K562 (cell line): Measurements from ENCODE around the gene CA7.

ENCODE experiments used
- CEBPB ChIP-seq: fragments of 450-650 bp; IDR thresholded peaks from 2 replicates; pipeline ENCODE4 v1.6.1; 2016; ENCODE audit warnings: missing genetic modification characterization, missing compliant biosample characterization
- ID3 ChIP-seq, 2 experiments: fragments of 250-450 bp in 1 of 2; fragments of 450-650 bp in 1 of 2; sonication (Bioruptor Pico) in 1 of 2; IDR thresholded peaks; 2 replicates each; pipeline versions ENCODE4 v1.6.1 to v1.8.0; 2016 to 2021; ENCODE audit warnings: mild to moderate bottlenecking in 2 of 2, moderate library complexity in 2 of 2, missing compliant biosample characterization in 1 of 2, missing genetic modification characterization in 1 of 2
- KAT7 ChIP-seq: sonication (generic); formaldehyde crosslinking; IDR thresholded peaks from 2 replicates; pipeline ENCODE4 v1.8.0; 2022; ENCODE audit warnings: missing genetic modification reagents, mild to moderate bottlenecking, borderline replicate concordance
- PHB ChIP-seq: fragments of 250-450 bp; sonication (Bioruptor Pico); IDR thresholded peaks from 2 replicates; pipeline ENCODE4 v1.5.0; 2021
- SETDB1 ChIP-seq: IDR thresholded peaks from one replicate; pipeline ENCODE4 v1.6.1; 2012; ENCODE audit warnings: low read length, control low read depth, inconsistent platforms
- YY1 ChIP-seq, 3 experiments: IDR thresholded peaks; 2 replicates each; pipeline ENCODE4 v1.6.1; 2011; ENCODE audit warnings: low read length in 2 of 3, mild to moderate bottlenecking in 2 of 3, moderate library complexity in 2 of 3, borderline replicate concordance in 1 of 3, control low read depth in 1 of 3, low read depth in 1 of 3; ENCODE audit not compliant: insufficient read depth in 3 of 3, insufficient replicate concordance in 2 of 3, control insufficient read depth in 1 of 3, insufficient read length in 1 of 3; ENCODE audit errors: extremely low read depth in 1 of 3
- ZNF311 ChIP-seq: fragments of 250-450 bp; sonication (Bioruptor Pico); IDR thresholded peaks from 2 replicates; pipeline ENCODE4 v1.4.0; 2020; ENCODE audit warnings: mild to moderate bottlenecking, moderate library complexity
- TF ChIP-seq, protein P1 (sequence below), 3 experiments: IDR thresholded peaks in 2 of 3; conservative IDR thresholded peaks in 1 of 3; 2 replicates each; pipeline ENCODE4 v1.5.1; 2011 to 2012; ENCODE audit warnings: low read length in 3 of 3, mild to moderate bottlenecking in 3 of 3, control low read depth in 2 of 3, improper control_type of control experiment in 1 of 3, inconsistent platforms in 1 of 3, low read depth in 1 of 3, mixed read lengths in 1 of 3, moderate library complexity in 1 of 3; ENCODE audit not compliant: insufficient read depth in 2 of 3

GRCh38 chr16:66886321-66886720 is 42.1 kb downstream of the CA7 start:
- no peak for TF ChIP-seq ID3 (CRISPR knock-in tag; IDR thresholded peaks at IDR 0.05)
- TF ChIP-seq ID3 (tag; IDR thresholded peaks at IDR 0.05) = no peak
- TF ChIP-seq CEBPB = no peak
- TF ChIP-seq ZNF311 = no peak
- TF ChIP-seq PHB (CRISPR knock-in tag) = no peak
- no peak for TF ChIP-seq KAT7
- TF ChIP-seq YY1 (IDR thresholded peaks at IDR 0.05; ENCODE audit: borderline replicate concordance in 1 of 3, control insufficient read depth in 1 of 3, extremely low read depth in 1 of 3, insufficient read depth in 3 of 3, insufficient read length in 1 of 3, insufficient replicate concordance in 2 of 3, low read depth in 1 of 3, low read length in 2 of 3) = no peak
- TF ChIP-seq, protein P1, sequence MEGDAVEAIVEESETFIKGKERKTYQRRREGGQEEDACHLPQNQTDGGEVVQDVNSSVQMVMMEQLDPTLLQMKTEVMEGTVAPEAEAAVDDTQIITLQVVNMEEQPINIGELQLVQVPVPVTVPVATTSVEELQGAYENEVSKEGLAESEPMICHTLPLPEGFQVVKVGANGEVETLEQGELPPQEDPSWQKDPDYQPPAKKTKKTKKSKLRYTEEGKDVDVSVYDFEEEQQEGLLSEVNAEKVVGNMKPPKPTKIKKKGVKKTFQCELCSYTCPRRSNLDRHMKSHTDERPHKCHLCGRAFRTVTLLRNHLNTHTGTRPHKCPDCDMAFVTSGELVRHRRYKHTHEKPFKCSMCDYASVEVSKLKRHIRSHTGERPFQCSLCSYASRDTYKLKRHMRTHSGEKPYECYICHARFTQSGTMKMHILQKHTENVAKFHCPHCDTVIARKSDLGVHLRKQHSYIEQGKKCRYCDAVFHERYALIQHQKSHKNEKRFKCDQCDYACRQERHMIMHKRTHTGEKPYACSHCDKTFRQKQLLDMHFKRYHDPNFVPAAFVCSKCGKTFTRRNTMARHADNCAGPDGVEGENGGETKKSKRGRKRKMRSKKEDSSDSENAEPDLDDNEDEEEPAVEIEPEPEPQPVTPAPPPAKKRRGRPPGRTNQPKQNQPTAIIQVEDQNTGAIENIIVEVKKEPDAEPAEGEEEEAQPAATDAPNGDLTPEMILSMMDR (IDR thresholded peaks at IDR 0.05 in 2 of 3, conservative IDR thresholded peaks at IDR 0.05 in 1 of 3; ENCODE audit: insufficient read depth in 2 of 3, low read depth in 1 of 3, low read length in 3 of 3) = no peak
- TF ChIP-seq SETDB1 = no peak
